ENCODE measurements around the gene IQSEC3.
"Not testable (repeated sequence)": the region's sequence is repeated elsewhere in the genome, so short reads cannot be mapped to it uniquely, and the experiment has no call there.

IQSEC3 gene

GRCh38 chr12:66428-66781 lies at the start of gene IQSEC3:
TSS of gene IQSEC3 (plus strand) at chr12:66767. CDS start at chr12:66883, 116 bp downstream.
- not testable (repeated sequence) for ATAC-seq

- ATAC-seq: not testable (repeated sequence)
These were observed 48.9 kb upstream of the IQSEC3 start for GRCh38 chr12:17370-18340.

- ATAC-seq: not testable (repeated sequence)
These were observed 47.6 kb upstream of the IQSEC3 start for GRCh38 chr12:18821-19567.

GRCh38 chr12:19906-20305 lies 46.7 kb upstream of the IQSEC3 start:
- not testable (repeated sequence) for ATAC-seq

- ATAC-seq: no peak
These were observed 45.8 kb upstream of the IQSEC3 start for GRCh38 chr12:20757-21156.

GRCh38 chr12:21301-22189 lies 45.0 kb upstream of the IQSEC3 start:
- ATAC-seq: peak in 1 of 2 donors; percentile 63

GRCh38 chr12:22190-22529 lies 44.4 kb upstream of the IQSEC3 start:
- ATAC-seq: no peak

- no peak for ATAC-seq
These were observed 43.9 kb upstream of the IQSEC3 start for GRCh38 chr12:22530-23201.

GRCh38 chr12:27904-28303 lies 38.7 kb upstream of the IQSEC3 start:
- not testable (repeated sequence) for ATAC-seq

- ATAC-seq: not testable (repeated sequence)
These were observed 27.8 kb upstream of the IQSEC3 start for GRCh38 chr12:38775-39174.

GRCh38 chr12:39555-40265 lies 26.9 kb upstream of the IQSEC3 start:
- ATAC-seq: not testable (repeated sequence)

- ATAC-seq: not testable (repeated sequence)
These were observed 22.2 kb upstream of the IQSEC3 start for GRCh38 chr12:44352-44751.

GRCh38 chr12:45235-45990 lies 21.2 kb upstream of the IQSEC3 start:
- ATAC-seq: not testable (repeated sequence)

- not testable (repeated sequence) for ATAC-seq
These were observed 20.6 kb upstream of the IQSEC3 start for GRCh38 chr12:45991-46358.

GRCh38 chr12:46542-46941 lies 20.0 kb upstream of the IQSEC3 start:
- not testable (repeated sequence) for ATAC-seq

GRCh38 chr12:47699-48226 lies 18.8 kb upstream of the IQSEC3 start:
- ATAC-seq: not testable (repeated sequence)

GRCh38 chr12:49149-49548 lies 17.4 kb upstream of the IQSEC3 start:
- not testable (repeated sequence) for ATAC-seq

- ATAC-seq: not testable (repeated sequence)
These were observed 15.5 kb upstream of the IQSEC3 start for GRCh38 chr12:51087-51486.

- ATAC-seq: not testable (repeated sequence)
These were observed 14.6 kb upstream of the IQSEC3 start for GRCh38 chr12:51962-52361.
